ENCODE data around the gene ITIH5. TPM values are rescaled to one million over a fixed set of nuclear protein-coding genes. Genes with fewer than 3 reads are reported as not detected.

The ITIH5 gene
- total and polyA plus RNA-seq, 2 of the 8 experiments (the other 6 are each of a cell fraction or from before 2014, with no cell fraction given) = 5.8 to 7.6 TPM

- TF ChIP-seq, protein P1, sequence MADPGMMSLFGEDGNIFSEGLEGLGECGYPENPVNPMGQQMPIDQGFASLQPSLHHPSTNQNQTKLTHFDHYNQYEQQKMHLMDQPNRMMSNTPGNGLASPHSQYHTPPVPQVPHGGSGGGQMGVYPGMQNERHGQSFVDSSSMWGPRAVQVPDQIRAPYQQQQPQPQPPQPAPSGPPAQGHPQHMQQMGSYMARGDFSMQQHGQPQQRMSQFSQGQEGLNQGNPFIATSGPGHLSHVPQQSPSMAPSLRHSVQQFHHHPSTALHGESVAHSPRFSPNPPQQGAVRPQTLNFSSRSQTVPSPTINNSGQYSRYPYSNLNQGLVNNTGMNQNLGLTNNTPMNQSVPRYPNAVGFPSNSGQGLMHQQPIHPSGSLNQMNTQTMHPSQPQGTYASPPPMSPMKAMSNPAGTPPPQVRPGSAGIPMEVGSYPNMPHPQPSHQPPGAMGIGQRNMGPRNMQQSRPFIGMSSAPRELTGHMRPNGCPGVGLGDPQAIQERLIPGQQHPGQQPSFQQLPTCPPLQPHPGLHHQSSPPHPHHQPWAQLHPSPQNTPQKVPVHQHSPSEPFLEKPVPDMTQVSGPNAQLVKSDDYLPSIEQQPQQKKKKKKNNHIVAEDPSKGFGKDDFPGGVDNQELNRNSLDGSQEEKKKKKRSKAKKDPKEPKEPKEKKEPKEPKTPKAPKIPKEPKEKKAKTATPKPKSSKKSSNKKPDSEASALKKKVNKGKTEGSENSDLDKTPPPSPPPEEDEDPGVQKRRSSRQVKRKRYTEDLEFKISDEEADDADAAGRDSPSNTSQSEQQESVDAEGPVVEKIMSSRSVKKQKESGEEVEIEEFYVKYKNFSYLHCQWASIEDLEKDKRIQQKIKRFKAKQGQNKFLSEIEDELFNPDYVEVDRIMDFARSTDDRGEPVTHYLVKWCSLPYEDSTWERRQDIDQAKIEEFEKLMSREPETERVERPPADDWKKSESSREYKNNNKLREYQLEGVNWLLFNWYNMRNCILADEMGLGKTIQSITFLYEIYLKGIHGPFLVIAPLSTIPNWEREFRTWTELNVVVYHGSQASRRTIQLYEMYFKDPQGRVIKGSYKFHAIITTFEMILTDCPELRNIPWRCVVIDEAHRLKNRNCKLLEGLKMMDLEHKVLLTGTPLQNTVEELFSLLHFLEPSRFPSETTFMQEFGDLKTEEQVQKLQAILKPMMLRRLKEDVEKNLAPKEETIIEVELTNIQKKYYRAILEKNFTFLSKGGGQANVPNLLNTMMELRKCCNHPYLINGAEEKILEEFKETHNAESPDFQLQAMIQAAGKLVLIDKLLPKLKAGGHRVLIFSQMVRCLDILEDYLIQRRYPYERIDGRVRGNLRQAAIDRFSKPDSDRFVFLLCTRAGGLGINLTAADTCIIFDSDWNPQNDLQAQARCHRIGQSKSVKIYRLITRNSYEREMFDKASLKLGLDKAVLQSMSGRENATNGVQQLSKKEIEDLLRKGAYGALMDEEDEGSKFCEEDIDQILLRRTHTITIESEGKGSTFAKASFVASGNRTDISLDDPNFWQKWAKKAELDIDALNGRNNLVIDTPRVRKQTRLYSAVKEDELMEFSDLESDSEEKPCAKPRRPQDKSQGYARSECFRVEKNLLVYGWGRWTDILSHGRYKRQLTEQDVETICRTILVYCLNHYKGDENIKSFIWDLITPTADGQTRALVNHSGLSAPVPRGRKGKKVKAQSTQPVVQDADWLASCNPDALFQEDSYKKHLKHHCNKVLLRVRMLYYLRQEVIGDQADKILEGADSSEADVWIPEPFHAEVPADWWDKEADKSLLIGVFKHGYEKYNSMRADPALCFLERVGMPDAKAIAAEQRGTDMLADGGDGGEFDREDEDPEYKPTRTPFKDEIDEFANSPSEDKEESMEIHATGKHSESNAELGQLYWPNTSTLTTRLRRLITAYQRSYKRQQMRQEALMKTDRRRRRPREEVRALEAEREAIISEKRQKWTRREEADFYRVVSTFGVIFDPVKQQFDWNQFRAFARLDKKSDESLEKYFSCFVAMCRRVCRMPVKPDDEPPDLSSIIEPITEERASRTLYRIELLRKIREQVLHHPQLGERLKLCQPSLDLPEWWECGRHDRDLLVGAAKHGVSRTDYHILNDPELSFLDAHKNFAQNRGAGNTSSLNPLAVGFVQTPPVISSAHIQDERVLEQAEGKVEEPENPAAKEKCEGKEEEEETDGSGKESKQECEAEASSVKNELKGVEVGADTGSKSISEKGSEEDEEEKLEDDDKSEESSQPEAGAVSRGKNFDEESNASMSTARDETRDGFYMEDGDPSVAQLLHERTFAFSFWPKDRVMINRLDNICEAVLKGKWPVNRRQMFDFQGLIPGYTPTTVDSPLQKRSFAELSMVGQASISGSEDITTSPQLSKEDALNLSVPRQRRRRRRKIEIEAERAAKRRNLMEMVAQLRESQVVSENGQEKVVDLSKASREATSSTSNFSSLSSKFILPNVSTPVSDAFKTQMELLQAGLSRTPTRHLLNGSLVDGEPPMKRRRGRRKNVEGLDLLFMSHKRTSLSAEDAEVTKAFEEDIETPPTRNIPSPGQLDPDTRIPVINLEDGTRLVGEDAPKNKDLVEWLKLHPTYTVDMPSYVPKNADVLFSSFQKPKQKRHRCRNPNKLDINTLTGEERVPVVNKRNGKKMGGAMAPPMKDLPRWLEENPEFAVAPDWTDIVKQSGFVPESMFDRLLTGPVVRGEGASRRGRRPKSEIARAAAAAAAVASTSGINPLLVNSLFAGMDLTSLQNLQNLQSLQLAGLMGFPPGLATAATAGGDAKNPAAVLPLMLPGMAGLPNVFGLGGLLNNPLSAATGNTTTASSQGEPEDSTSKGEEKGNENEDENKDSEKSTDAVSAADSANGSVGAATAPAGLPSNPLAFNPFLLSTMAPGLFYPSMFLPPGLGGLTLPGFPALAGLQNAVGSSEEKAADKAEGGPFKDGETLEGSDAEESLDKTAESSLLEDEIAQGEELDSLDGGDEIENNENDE (IDR thresholded peaks at IDR 0.05; ENCODE audit: insufficient replicate concordance, low read length) = no peak
- TF ChIP-seq TCF12 (IDR thresholded peaks at IDR 0.05; ENCODE audit: low read depth, low read length) (no peak), KDM4A (IDR thresholded peaks at IDR 0.05; ENCODE audit: low read depth, low read length, severe bottlenecking) (peak; percentile 68), ASH2L (IDR thresholded peaks at IDR 0.05; ENCODE audit: low read length) (peak; percentile 36)
- TF ChIP-seq, protein P2, sequence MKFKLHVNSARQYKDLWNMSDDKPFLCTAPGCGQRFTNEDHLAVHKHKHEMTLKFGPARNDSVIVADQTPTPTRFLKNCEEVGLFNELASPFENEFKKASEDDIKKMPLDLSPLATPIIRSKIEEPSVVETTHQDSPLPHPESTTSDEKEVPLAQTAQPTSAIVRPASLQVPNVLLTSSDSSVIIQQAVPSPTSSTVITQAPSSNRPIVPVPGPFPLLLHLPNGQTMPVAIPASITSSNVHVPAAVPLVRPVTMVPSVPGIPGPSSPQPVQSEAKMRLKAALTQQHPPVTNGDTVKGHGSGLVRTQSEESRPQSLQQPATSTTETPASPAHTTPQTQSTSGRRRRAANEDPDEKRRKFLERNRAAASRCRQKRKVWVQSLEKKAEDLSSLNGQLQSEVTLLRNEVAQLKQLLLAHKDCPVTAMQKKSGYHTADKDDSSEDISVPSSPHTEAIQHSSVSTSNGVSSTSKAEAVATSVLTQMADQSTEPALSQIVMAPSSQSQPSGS (IDR thresholded peaks at IDR 0.05; ENCODE audit: low read length) = no peak
Observed at GRCh38 chr10:7667262-7668141, 736 bp upstream of the ITIH5 start (continued).

All from H1 (cell line).